HepG2 (cell line): ENCODE results near the gene KIAA1217. TPM values are rescaled to one million over a fixed set of nuclear protein-coding genes. Genes with fewer than 3 reads are reported as not detected.

Experiments
- ATAC-seq: fragments of 200-7000 bp; cut with Tn5 transposase; 3 replicates; pipeline ENCODE4 v1.9.1; 2020; ENCODE audit warnings: mild to moderate bottlenecking, moderate library complexity
- BruUV-seq: library from RNA; stranded (reverse); fragments of 400-500 nt; replicated peaks from 2 replicates; lab custom pipeline; 2021; lab: Mats Ljungman, UMichigan
- CTCF ChIA-PET: fragments of 300-600 bp; formaldehyde crosslinking; extraction: SDS; loops from one replicate; lab custom pipeline; 2021; ENCODE audit warnings: low total read pairs, inconsistent platforms, low intra/inter-chr PET ratio; lab: Yijun Ruan, JAX
- POLR2A ChIA-PET: fragments of 350-600 bp; sonication (Branson Sonifier 250); formaldehyde crosslinking; loops from one replicate; lab custom pipeline; 2020; ENCODE audit warnings: antibody characterized with exemption, inconsistent platforms; lab: Yijun Ruan, JAX
- DNase-seq: peaks from one replicate; pipeline ENCODE4 v3.0.0-alpha.2; 2015; ENCODE audit warnings: low spot score
- FAIRE-seq: peaks from 3 replicates; lab custom pipeline; 2011; peaks lifted over from hg19 to GRCh38; lab: Jason Lieb, UNC
- H2AFZ ChIP-seq: one replicate; pipeline ENCODE4 v1.6.1; 2011; ENCODE audit warnings: low read length, inconsistent platforms
- H3K27ac ChIP-seq: fragments of 300-600 bp; 3 replicates; pipeline ENCODE4 v1.8.0; 2011; ENCODE audit warnings: mixed run types, mild to moderate bottlenecking, mixed read lengths, low read length, inconsistent platforms; ENCODE audit not compliant: insufficient read depth; ENCODE audit errors: extremely low read length
- H3K27me3 ChIP-seq, 2 experiments: fragments of 200-600 bp in 1 of 2; 2 replicates in 1 of 2; 3 replicates in 1 of 2; pipeline versions ENCODE4 v1.6.0 to v1.8.0; 2011; ENCODE audit warnings: low read length in 2 of 2, mild to moderate bottlenecking in 2 of 2, moderate library complexity in 2 of 2, inconsistent platforms in 1 of 2; ENCODE audit not compliant: insufficient read depth in 2 of 2, control insufficient read depth in 1 of 2
- H3K36me3 ChIP-seq, 2 experiments: fragments of 200-600 bp in 1 of 2; replicated peaks in 1 of 2; 2 replicates in 1 of 2; 3 replicates in 1 of 2; pipeline versions ENCODE4 v1.5.1 to v1.8.0; 2011; ENCODE audit warnings: low read length in 2 of 2, inconsistent platforms in 1 of 2; ENCODE audit not compliant: insufficient read depth in 2 of 2, control insufficient read depth in 1 of 2
- H3K4me1 ChIP-seq: 2 replicates; pipeline ENCODE4 v1.5.1; 2012; ENCODE audit warnings: low read length, inconsistent platforms; ENCODE audit not compliant: insufficient read depth
- H3K4me2 ChIP-seq: 2 replicates; pipeline ENCODE4 v1.6.0; 2011; ENCODE audit warnings: low read depth, low read length, inconsistent platforms
- H3K4me3 ChIP-seq, 3 experiments: fragments of 200-600 bp in 1 of 3; sonication (generic), shearing (Covaris generic) in 1 of 3; replicated peaks in 1 of 3; 2 replicates each; pipeline ENCODE4 v1.5.1; 2011 to 2016; ENCODE audit warnings: low read length in 3 of 3, inconsistent platforms in 2 of 3, low read depth in 2 of 3, mild to moderate bottlenecking in 2 of 3, control low read depth in 1 of 3, mixed read lengths in 1 of 3; ENCODE audit not compliant: insufficient read depth in 1 of 3
- H3K79me2 ChIP-seq: one replicate; pipeline ENCODE4 v1.6.1; 2011; ENCODE audit warnings: low read length, inconsistent platforms; ENCODE audit not compliant: insufficient read depth
- H3K9ac ChIP-seq: 2 replicates; pipeline ENCODE4 v1.6.0; 2011; ENCODE audit warnings: mild to moderate bottlenecking, low read depth, low read length, inconsistent platforms; ENCODE audit not compliant: insufficient read depth
- H3K9me3 ChIP-seq: 2 replicates; pipeline ENCODE4 v1.5.1; 2012; ENCODE audit warnings: mild to moderate bottlenecking, low read length
- H4K20me1 ChIP-seq: 2 replicates; pipeline ENCODE4 v1.6.0; 2011; ENCODE audit warnings: inconsistent platforms, mild to moderate bottlenecking, low read length, moderate library complexity; ENCODE audit not compliant: insufficient read depth
- AHDC1 ChIP-seq: sonication (generic); formaldehyde crosslinking; IDR thresholded peaks from 2 replicates; pipeline ENCODE4 v1.5.1; 2020; ENCODE audit warnings: mild to moderate bottlenecking, missing genetic modification reagents, borderline replicate concordance
- CSRNP2 ChIP-seq: sonication (generic); formaldehyde crosslinking; conservative IDR thresholded peaks from 2 replicates; pipeline ENCODE4 v1.8.0; 2022; ENCODE audit warnings: low read depth, missing genetic modification reagents
- FOXC1 ChIP-seq: sonication (generic); formaldehyde crosslinking; IDR thresholded peaks from 2 replicates; pipeline ENCODE4 v1.8.0; 2022; ENCODE audit warnings: mild to moderate bottlenecking, missing genetic modification reagents, borderline replicate concordance
- HDAC6 ChIP-seq: fragments of 200-600 bp; sonication (generic); IDR thresholded peaks from 2 replicates; pipeline ENCODE4 v1.7.0; 2017; ENCODE audit warnings: mild to moderate bottlenecking, antibody characterized with exemption, low read length, low read depth
- IRF2 ChIP-seq: IDR thresholded peaks from 2 replicates; pipeline ENCODE4 v1.6.1; 2018; ENCODE audit warnings: missing genetic modification reagents, missing compliant biosample characterization
- LRRFIP1 ChIP-seq: sonication (generic); formaldehyde crosslinking; conservative IDR thresholded peaks from 2 replicates; pipeline ENCODE4 v1.4.0; 2020; ENCODE audit warnings: missing genetic modification reagents
- MTF2 ChIP-seq: sonication (generic); formaldehyde crosslinking; IDR thresholded peaks from 2 replicates; pipeline ENCODE4 v1.5.0; 2020; ENCODE audit warnings: missing genetic modification reagents, borderline replicate concordance
- TAF1 ChIP-seq: sonication (generic); formaldehyde crosslinking; IDR thresholded peaks from 2 replicates; pipeline ENCODE4 v1.4.0; 2020; ENCODE audit warnings: missing genetic modification reagents
- TIGD3 ChIP-seq: sonication (generic); formaldehyde crosslinking; IDR thresholded peaks from 2 replicates; pipeline ENCODE4 v1.5.1; 2020; ENCODE audit warnings: mild to moderate bottlenecking, missing genetic modification reagents, borderline replicate concordance
- TOE1 ChIP-seq: sonication (generic); formaldehyde crosslinking; IDR thresholded peaks from 2 replicates; pipeline ENCODE4 v1.4.0; 2020; ENCODE audit warnings: mild to moderate bottlenecking, missing genetic modification reagents
- ZBTB21 ChIP-seq: sonication (generic); formaldehyde crosslinking; IDR thresholded peaks from 2 replicates; pipeline ENCODE4 v1.4.0; 2020; ENCODE audit warnings: missing genetic modification reagents
- ZBTB8A ChIP-seq: sonication (generic); formaldehyde crosslinking; IDR thresholded peaks from 2 replicates; pipeline ENCODE4 v1.4.0; 2020; ENCODE audit warnings: mild to moderate bottlenecking, low read depth, missing genetic modification reagents, borderline replicate concordance
- ZNF432 ChIP-seq: sonication (generic); formaldehyde crosslinking; IDR thresholded peaks from 2 replicates; pipeline ENCODE4 v1.5.0; 2020; ENCODE audit warnings: missing genetic modification reagents, mild to moderate bottlenecking, borderline replicate concordance
- ZNF703 ChIP-seq: sonication (generic); formaldehyde crosslinking; IDR thresholded peaks from 2 replicates; pipeline ENCODE4 v1.5.1; 2020; ENCODE audit warnings: missing genetic modification reagents, mild to moderate bottlenecking, moderate library complexity, borderline replicate concordance
- ZNF792 ChIP-seq: IDR thresholded peaks from 2 replicates; pipeline ENCODE4 v1.6.1; 2016
- in situ Hi-C: cut with HindIII; loops from 2 replicates; pipeline ENCODE4 v1.10.0; 2017; ENCODE audit warnings: low pct_unique_long_range_greater_than_20kb; ENCODE audit not compliant: extremely low pct_ligation_motif_present
- intact Hi-C: fragments of 100-400 bp; cut with micrococcal nuclease; formaldehyde crosslinking; loops from one replicate; pipeline ENCODE4 v1.10.0; 2022; ENCODE audit not compliant: unreplicated experiment
- polyA plus RNA-seq, 8 experiments: library from polyadenylated mRNA; depleted of rRNA in 3 of 8; stranded (reverse) in 7 of 8; unstranded in 1 of 8; fragments of >200 nt; fragmentation: Illumina TruSeq in 4 of 8; extraction: Trizol in 4 of 8; gene quantifications; 2 replicates each; pipeline versions ENCODE4 v1.2.1 to v1.2.3, GENCODE V29; 2011 to 2016; ENCODE audit warnings: low read depth in 4 of 8, missing spikeins in 1 of 8, mixed read lengths in 1 of 8; ENCODE audit not compliant: insufficient read depth in 1 of 8
- total RNA-seq, 5 experiments: library from RNA; depleted of rRNA; stranded (reverse); fragments of >200 nt; fragmentation: Illumina TruSeq; extraction: Trizol; gene quantifications; 2 replicates each; pipeline ENCODE4 v1.2.3, GENCODE V29; 2016; ENCODE audit warnings: low read depth in 1 of 5

Gene KIAA1217
- total and polyA plus RNA-seq, 2 of the 13 experiments (the other 11 are each of a cell fraction or from before 2014, with no cell fraction given): 4.6 to 10.9 TPM

GRCh38 chr10:24177636-24178035 is 31.3 kb upstream of the KIAA1217 start:
- FAIRE-seq (no peak), DNase-seq (no peak), ATAC-seq (no peak)
- Histone ChIP-seq H3K4me1 (no peaks in the 10 kb centered on the region), H3K4me3 (no peak overlapping the region), H3K79me2 (no peaks in the 10 kb centered on the region), H3K36me3 (no peaks in the 10 kb centered on the region), H3K27me3 (no peaks in the 10 kb centered on the region; a peak in 1 of 5 replicates), H4K20me1 (no peaks in the 10 kb centered on the region), H3K9ac (no peak overlapping the region), H3K27ac (no peak overlapping the region), H3K9me3 (no peaks in the 10 kb centered on the region), H3K4me2 (no peak overlapping the region), H2AFZ (no peak overlapping the region)
- intact Hi-C loops: no loop called here
- ChIA-PET CTCF (no interaction called here), POLR2A (no interaction called here)
- in situ Hi-C loops: no loop called here
- BruUV-seq: no TSS peak
- TF ChIP-seq ZBTB21 (CRISPR knock-in tag) (no peak), AHDC1 (CRISPR knock-in tag) (no peak), FOXC1 (CRISPR knock-in tag) (no peak), CSRNP2 (CRISPR knock-in tag) (no peak), TAF1 (no peak), ZNF432 (CRISPR knock-in tag) (no peak), LRRFIP1 (no peak), ZNF792 (CRISPR knock-in tag) (no peak), IRF2 (CRISPR knock-in tag) (no peak), MTF2 (CRISPR knock-in tag) (no peak), TOE1 (CRISPR knock-in tag) (no peak), TIGD3 (no peak), ZNF703 (no peak), HDAC6 (no peak), ZBTB8A (CRISPR knock-in tag) (no peak)
